Brain pericyte (primary cell): ENCODE data around the gene KCNS1.
A peak's percentile ranks its signal among the peaks of the same experiment; 100 is the strongest.
"Not testable (repeated sequence)": the region's sequence is repeated elsewhere in the genome, so short reads cannot be mapped to it uniquely, and the experiment has no call there.

Experiments used
- DNase-seq: peaks from one replicate; pipeline ENCODE4 v3.0.0-alpha.2; 2012; ENCODE audit warnings: low read depth, low spot score

KCNS1 gene

DNA sequence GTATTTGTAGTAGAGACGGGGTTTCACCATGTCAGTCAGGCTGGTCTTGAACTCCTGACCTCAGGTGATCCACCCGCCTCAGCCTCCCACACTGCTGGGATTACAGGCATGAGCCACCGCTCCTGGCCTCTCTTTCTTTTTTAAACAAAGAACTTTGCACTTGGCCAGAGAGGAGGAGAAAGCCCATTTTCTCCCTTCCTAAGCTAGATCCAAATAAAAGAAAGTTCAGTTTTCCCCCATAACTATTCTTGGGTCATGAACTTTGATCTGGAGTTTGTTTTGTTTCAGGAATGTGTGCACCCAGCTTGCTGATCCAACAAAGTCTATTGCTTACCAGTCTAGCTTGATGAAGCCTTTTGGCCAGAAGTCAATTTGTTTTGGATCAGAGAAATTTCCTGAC, 23.4 kb downstream of the KCNS1 start:
- no peak for DNase-seq

DNA sequence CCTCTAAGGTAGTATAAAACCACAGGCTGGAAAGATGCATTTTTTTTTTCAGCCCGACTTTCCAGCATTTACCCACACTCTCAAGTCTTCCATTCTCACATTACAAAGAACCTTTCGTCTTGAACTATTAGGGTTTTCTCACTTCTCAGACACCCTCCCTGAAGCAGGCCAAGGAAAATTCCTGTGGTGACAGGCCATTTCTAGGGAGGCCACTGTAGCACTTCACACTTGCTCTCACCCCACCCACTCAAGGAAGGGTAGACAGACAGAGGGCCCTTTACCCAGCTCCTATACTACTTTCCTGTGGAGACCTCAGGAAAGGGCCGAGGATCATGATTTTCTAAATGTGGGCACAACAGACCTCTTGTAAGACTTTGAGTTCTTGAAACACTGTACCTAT, 27.7 kb downstream of the KCNS1 start:
- no peak for DNase-seq

DNA sequence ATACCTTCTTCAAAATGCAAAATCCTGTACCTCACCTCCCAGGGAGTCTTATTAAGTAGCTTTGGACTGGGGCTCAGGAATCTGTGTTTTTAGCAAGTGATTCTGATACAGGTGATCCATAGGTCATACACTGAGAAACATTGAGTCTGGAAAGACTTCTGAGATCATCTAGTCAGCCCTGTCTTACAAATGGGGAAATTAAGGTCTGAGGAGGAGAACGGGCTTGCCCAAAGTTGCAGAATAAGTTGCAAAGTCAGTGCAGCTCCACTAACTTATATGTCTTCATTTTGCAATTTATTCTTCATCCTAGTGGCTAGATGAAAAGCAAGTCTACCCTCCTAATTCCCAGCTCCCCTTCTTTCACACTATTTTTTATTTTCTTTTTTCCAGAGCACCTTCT, 28.9 kb downstream of the KCNS1 start:
- DNase-seq: no peak

DNA sequence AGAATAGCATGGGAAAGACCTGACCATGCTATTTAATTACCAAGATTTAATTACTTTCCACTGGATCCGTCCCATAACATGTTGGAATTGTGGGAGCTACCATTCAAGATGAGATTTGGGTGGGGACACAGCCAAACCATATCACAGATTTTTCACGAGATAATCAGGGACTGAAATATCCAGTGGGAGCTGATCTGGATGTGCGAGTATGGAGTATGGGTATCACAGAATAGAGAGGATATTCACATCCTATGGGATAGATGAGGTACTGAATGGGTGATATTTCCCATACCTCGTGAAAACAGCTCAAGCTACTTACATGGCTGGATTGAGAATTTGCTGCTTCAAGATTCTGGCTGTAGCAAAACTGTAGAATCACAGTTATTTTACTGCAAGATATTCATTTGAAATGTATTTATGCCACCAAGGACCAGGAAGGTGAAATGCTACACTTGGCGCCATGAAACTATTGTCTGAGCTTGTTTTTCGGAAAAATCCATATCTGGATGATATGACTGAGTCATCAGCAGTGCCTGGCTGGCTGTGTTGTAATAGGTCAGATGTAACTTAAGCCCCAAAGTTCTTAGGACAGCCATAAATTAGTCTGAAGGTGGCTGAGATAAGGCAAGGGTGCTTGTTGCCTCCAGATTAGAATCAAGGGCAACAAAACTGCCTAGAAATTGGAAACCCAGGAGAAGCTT, 29.8 kb downstream of the KCNS1 start:
- DNase-seq: no peak

DNA sequence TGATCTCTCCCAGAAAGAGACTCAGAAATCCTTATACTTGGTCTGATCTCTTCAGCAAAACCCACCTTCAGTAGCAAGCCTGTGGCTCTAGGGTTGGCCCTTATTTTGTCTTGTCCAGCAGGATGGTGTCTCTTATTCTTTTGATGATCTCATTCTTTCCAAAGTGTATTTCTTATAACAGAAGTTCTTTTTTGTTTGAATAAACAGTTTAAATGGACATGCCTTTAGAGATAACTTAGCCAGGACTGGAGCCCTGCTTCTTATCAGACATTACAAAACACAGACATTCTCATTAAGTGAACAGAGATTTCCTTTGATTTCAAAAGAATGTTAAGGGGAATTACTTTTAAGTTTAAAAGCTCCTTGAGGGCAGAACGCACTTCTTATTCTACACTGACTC, 31.7 kb downstream of the KCNS1 start:
- no peak for DNase-seq

DNA sequence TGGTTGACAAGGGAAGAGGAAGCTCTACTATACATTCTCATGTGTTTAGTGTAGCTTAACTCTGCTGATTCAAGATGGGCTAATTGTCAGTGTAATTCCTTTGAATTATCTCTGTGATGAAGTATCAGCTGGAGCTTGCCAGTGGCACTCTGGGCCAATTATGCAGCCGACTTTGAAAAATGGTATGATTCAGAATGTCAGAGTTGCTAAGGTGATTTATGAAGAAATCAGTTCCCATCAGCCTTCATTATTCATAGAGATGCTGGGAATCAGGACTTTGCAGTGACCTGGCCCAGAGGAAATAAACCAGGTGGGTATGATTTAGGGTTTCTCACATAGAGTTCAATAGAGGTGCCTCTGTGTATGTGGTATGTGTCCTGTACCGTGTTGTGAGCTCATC, 33.4 kb downstream of the KCNS1 start:
- DNase-seq: no peak

DNA sequence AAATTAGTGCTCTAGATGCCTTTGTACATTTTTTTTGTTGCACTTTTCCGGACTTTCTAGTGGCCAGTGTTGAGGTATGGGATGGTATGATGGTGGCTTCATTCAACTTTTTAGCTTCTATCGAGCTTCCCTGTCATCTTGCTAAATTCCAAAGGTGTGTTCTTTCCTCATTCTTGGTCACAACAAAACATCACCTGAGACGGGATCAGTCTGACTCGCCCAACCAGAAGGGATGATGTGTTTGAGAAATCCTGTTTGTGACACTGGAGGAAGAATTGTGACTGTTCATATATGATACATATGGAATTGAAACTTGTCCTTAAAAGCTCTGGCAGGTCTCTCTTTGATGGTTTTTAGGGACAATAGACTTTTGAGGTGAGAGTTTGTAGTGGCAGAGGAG, 33.8 kb downstream of the KCNS1 start:
- DNase-seq: no peak

DNA sequence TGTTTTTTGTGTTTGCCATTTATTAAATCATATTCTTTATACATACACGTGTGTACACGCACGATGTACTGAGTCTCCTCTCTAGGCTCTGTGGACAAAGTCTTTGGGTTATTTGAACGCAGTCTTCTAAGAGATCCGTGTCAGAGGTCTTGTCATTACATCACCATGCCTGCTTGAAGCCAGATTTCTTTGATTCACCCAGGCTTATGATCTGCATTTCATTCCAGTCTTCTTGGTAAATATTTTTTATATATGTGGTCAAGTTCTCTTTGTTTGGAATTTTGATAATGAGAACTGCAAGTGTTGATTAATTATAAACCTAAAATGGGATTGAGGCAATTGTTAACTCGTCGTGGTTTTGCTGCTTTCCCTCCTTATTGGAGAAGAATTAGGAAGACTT, 34.6 kb downstream of the KCNS1 start:
- DNase-seq: no peak

DNA sequence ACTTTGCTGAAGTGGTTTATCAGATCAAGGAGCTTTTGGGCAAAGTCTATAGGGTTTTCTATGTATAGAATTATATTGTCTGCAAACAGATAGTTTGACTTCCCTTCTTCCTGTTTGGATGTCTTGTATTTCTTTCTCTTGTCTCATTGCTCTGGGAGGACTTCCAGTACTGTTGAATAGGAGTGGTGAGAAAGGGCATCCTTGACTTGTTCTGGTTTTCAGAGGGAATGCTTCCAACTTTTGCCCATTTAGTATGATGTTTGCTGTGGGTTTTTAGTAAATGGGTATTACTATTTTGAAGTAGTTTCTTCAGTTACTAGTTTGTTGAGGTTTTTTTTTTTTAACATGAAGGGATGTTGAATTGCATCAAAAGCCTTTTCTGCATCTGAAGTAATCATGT, 36.1 kb downstream of the KCNS1 start:
- DNase-seq: no peak

DNA sequence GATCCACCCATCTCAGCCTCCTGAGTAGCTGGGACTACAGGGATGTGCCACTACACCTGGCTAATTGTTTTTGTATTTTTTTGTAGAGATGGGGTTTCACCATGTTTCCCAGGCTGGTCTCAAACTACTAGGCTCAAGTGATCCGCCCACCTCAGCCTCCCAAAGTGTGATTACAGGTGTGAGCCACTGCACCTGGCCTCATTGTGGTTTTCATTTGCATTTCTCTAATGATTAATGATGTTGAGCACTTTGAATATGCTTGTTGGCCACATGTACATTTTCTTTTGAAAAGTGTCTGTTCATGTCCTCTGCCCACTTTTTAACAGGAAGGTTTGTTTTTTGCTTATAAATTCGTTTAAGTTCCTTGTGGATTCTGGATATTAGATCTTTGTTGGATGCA, 37.8 kb downstream of the KCNS1 start:
- DNase-seq: not testable (repeated sequence)

DNA sequence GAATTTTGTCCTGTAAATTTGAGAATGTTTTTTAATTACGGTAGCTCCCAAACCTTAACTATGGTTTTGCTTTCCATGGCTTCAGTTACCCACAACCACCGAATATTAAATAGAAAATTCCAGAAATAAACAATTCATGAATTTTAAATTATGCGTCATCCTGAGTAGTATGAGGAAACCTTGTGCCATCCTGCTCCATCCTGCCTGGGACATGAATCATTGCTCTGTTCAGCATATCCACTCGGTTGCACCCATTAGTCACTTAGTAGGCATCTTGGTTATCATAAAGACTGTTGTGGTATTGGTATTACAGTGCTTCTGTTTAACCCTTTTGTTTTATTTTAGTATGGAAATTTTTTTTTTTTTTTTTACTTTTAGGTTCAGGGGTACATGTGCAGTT, 39.7 kb downstream of the KCNS1 start:
- DNase-seq: no peak

DNA sequence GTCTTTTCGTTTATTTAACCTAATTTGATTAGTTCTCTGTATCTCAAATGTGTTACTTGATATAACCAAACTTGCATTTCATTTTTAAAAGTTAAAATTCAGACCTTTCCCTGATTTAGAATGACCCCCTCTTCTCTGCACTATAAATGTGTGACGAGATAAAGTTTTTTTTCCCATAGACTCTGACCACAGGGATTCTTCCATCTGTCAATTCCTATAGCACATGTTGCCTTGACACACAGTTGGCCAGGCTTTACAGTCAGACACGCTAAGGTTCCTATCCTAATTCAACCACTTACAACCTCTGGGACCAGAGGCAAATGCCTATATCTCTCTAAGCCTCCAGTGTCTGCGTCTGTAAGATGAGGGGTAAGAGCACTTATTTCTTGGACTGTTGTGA, 40.6 kb downstream of the KCNS1 start:
- DNase-seq: no peak

DNA sequence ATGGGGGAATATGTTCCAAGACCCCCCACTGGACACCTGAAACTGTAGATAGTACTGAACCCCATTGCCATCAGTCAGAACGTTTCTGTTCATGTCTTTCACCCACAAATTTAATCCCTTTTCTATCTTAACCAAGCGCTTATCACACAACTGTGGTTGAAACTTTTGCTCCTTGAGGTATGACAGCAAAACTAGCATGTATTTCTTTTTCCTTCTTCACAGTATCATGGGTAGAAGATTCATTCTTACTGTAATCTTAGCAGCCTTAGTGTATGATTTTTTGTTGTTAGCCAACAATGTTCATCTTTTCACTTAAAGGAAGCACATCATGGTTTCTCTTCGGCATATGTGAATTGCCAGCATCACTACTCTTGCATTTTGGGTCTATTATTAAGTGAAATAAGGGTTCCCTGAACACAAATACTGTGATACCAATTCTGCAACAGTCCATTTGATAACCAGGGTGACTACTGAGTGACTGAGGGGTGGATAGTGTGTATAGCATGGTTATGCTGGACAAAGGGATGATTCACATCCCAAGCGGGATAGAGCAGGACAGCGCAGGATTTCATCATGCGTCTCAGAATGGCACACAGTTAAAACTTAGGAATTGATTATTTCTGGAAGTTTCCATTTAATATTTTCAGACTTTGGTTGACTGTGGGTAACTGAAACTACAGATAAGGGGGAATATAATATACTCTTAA, 41.8 kb downstream of the KCNS1 start:
- DNase-seq: no peak

DNA sequence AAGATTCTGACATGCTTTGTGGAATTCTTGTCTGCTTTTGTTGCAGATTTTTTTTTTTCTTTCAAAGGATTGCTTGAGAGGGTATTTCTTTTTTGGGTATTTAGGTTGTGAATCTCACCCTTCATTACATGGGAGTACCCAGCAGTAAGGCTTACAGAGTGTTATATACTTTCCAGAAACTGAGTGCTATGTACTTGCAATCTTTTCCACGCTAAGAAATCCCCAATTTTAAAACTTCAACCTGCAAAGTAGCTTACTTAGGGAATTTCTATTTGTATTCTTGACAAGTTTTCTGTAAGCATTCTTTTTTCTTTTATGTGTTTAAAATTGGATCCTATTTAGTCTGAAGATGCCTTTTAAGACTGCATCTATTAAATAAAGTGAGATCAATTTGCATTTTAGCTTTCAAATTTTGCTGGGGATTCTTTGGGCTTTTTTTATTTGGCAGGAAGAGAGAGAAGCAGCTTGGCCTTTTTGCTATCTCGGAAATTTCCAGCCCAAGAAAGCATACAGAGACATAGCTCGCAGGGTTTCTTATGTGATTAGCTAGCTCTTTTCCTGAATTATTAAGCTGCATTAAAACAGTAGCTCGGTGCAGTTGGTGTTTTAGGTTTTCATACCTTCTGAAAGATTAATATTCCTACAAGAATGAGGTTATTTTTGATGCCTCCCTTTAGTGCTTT, 42.6 kb downstream of the KCNS1 start:
- DNase-seq: no peak

DNA sequence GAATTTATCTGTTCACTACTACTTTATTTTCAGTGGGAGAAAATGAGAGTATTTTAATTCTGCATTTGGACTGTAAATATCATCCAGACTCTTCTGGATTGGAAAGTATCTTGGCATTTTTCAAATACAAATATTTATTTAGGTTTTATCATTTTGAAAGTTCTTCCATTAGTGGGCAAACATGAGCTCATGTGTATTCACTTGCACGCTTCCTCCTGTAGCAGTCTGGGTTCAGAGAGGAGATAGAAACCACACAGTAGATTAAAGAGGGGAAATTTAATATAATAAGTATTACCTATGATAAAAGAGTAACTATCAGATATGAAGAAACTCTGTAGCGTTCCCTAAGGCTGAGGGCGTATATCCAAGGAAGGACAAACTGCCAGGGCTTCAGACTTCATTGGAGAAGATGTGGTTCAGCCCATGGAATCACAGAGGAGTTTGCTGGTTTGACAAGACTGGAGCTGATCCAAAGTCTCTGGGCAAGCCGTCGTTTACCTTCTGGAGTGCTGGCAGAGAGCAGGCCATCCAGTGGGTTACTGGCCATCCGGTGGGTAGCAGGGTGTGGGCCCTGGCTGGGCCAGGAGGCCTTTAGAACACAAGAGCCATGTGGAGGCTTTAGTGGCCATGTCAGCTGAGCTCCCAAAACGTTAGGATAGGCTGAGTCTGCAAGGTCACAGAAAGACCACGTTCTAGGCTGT, 44.3 kb downstream of the KCNS1 start:
- DNase-seq: no peak

DNA sequence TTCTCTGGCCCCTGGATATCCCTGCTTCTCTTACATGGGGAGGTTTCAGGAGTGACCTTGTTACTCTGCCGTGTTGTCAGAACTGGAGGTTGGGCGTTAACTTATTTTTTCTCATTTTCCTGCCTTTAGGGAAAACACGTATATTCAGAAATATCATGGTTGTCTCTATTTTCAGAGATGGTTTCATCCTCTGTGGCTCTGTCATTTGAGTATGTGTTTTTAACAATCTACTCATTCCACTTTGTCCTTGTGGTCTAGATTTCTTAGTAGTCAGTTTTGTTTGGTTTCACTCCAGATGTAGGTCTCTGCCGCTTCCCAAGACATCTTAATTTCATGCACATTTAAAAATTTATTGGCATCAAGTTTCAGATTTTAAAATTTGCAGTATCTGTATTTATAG, 45.9 kb downstream of the KCNS1 start:
- no peak for DNase-seq

DNA sequence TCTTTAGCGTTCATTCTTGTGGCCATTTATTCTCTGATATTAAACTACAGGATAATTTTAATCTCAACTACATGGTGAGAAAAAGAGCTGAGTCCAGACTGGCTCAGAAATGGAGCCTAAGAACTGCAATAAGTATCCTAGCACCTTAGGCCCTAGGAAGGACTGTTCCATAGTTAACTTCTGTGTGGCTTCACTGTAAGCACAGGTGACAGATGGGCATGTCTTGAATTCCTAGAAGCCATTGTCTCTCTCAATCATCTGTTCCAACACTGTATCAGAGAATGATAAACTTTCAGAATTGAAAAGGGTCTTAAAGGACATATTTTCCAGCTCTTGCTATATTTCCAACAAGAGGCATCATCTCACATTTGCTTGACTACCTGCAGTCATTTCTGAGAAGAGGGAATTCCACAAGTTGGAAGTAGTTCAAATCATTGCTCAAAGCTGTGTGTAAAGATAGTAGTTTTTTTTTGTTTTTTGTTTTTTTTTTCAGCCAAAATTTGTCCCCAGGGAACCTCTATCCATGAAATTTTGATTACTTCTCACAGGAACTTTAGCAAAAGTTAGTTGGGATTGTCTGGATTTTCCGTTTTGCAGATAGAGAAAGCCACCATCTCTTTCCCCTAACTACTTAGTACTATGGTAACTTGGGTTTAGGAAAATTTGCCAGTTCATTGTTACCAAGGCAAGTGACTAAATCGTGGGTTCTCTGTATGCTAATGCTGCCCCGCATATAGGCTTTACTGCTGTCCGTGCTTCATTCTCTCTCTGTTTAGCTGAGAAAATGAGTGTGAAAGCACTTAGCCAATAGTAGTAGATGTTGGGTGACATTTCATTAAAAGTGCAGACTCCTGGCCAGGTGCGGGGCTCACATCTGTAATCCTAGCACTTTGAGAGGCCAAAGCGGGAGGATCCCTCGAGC, 47.2 kb downstream of the KCNS1 start:
- DNase-seq: no peak

DNA sequence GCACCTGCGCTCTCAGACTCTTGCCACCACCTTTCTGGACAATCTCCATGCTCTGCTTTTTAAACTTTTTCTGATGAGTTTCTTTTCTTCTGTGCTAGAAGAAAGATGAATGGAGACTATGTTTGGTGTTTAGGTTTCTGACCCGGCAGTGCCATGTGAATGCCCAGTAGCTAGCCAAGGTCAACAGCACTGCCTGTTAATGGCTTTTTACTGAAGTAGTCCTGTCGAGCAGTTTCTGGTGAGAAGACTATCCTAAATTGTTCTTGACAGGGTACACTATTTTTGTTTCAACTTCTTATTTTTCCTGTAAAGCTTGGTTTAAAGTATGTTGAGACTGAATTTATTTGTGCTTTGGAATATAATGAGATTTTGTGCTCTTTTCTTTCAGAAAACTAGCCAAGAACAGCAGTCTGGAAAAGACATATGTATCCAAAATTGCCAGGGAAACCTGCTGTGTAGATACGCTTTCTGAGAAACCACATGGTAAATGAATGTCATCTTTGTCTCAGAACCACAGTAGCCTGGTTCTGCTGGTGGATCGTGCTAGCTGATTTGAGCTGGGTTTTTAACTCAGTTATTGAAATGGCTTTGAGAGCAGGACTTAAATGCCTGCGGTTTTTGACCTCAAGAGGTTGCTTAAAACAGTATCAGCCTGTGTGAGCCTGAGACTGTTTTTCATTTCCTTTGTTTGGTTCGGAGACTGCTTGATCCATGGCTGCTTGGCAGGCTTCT, 48.1 kb downstream of the KCNS1 start:
- peak; percentile 16 for DNase-seq

DNA sequence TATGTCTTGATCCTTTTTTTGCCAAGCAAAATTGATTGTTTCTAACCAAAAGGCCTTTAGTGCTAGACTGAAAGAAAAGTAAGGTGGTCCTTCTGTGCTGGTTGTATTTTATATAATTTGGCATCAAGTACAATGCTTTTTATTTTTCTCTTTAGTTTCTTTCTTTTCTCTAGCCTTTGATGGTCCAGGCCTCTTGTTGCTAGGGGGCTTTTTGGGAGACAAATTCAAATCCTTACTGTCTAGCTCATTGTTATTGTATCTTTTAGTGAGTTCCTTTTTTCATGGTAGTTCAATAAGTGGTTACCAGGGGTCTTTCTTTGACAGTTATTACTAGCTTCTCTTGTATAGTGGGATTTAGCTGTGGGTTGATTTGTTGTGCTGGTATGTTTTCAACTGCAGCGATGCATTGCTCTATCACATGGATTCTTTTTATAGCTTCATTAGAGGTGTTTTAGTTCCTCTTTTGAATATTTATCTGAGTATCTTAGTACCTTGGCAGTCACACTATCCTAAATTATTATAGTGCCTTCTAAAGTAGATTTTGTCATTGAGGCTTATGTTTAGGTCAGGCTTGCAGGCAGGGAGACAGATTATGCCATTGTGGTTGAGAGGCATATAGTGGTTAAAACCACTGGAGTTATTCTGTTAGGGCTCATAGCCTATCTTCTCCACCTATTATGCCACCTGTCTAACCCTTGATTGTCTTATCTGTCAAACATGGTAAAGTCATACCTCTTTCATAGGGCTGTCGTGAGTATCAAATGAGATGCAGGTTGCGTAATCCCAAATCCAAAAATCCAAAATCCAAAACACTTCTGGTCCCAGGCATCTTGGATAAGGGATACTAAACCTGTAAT, 49.5 kb downstream of the KCNS1 start:
- no peak for DNase-seq
